HCT116 (cell line): ENCODE data around the gene SH3GL3. TPM values are rescaled to one million over a fixed set of nuclear protein-coding genes. Genes with fewer than 3 reads are reported as not detected.

Experiments used
- ATAC-seq: fragments of 200-7000 bp; cut with Tn5 transposase; 2 replicates; pipeline ENCODE4 v1.9.1; 2020; ENCODE audit warnings: mild to moderate bottlenecking, moderate library complexity
- BruUV-seq: library from RNA; stranded (reverse); fragments of 400-500 nt; replicated peaks from 2 replicates; lab custom pipeline; 2021; lab: Mats Ljungman, UMichigan
- CTCF ChIA-PET: fragments of 300-600 bp; sonication (Branson Sonifier 250); formaldehyde crosslinking; loops from one replicate; lab custom pipeline; 2021; ENCODE audit warnings: antibody characterized with exemption; lab: Charles Lee
- POLR2A ChIA-PET: fragments of 300-600, 350-600 bp; sonication (Branson Sonifier 250); formaldehyde crosslinking; loops from one replicate; lab custom pipeline; 2021; ENCODE audit warnings: antibody characterized with exemption; lab: Charles Lee
- RAD21 ChIA-PET, 2 experiments: fragments of 300-600 bp; sonication (Branson Sonifier 250); formaldehyde crosslinking; loops; one replicate each; lab custom pipeline; 2023; ENCODE audit warnings: low total read pairs in 2 of 2; ENCODE audit not compliant: uncharacterized antibody in 2 of 2, unreplicated experiment in 2 of 2, low non-redundant PET in 1 of 2; lab: Charles Lee
- DNase-seq: peaks from one replicate; pipeline ENCODE4 v3.0.0-alpha.2; 2010; ENCODE audit warnings: low read depth, low spot score
- H2AFZ ChIP-seq: fragments of 200-600 bp; shearing (Covaris generic), sonication (generic); 2 replicates; pipeline ENCODE4 v1.6.1; 2017; ENCODE audit warnings: low read depth, mixed run types, mixed read lengths, antibody characterized with exemption, low read length; ENCODE audit not compliant: poor library complexity, severe bottlenecking
- H3K27ac ChIP-seq: 2 replicates; pipeline ENCODE4 v1.5.1; 2012; ENCODE audit warnings: low read depth, low read length
- H3K27me3 ChIP-seq: fragments of 200-600 bp; sonication (generic); 2 replicates; pipeline ENCODE4 v1.6.1; 2016; ENCODE audit warnings: mixed run types, low read length, mixed read lengths; ENCODE audit not compliant: insufficient read depth
- H3K36me3 ChIP-seq, 2 experiments: fragments of 200-500 bp in 1 of 2; fragments of 200-600 bp in 1 of 2; sonication (Bioruptor generic) in 1 of 2; sonication (generic) in 1 of 2; 2 replicates each; pipeline versions ENCODE4 v1.5.1 to v1.6.1; 2014 to 2016; ENCODE audit warnings: low read length in 2 of 2, inconsistent platforms in 1 of 2, mixed read lengths in 1 of 2, mixed run types in 1 of 2; ENCODE audit not compliant: insufficient read depth in 2 of 2, control insufficient read depth in 1 of 2
- H3K4me1 ChIP-seq, 2 experiments: fragments of 200-600 bp in 1 of 2; sonication (generic) in 1 of 2; 2 replicates each; pipeline versions ENCODE4 v1.5.1 to v1.6.1; 2012 to 2017; ENCODE audit warnings: low read length in 2 of 2, inconsistent platforms in 1 of 2, mild to moderate bottlenecking in 1 of 2, mixed read lengths in 1 of 2, mixed run types in 1 of 2, moderate library complexity in 1 of 2; ENCODE audit not compliant: insufficient read depth in 2 of 2, control insufficient read depth in 1 of 2
- H3K4me2 ChIP-seq: fragments of 200-600 bp; sonication (generic); 2 replicates; pipeline ENCODE4 v1.6.1; 2017; ENCODE audit warnings: mixed run types, low read length, mixed read lengths
- H3K4me3 ChIP-seq, 2 experiments: fragments of 200-600 bp in 1 of 2; sonication (generic) in 1 of 2; replicated peaks in 1 of 2; 2 replicates each; pipeline ENCODE4 v1.5.1; 2011 to 2016; ENCODE audit warnings: low read length in 2 of 2, control low read depth in 1 of 2, low read depth in 1 of 2, mild to moderate bottlenecking in 1 of 2, mixed read lengths in 1 of 2, mixed run types in 1 of 2
- H3K79me2 ChIP-seq: fragments of 200-600 bp; sonication (generic); 2 replicates; pipeline ENCODE4 v1.6.1; 2017; ENCODE audit warnings: mild to moderate bottlenecking, mixed run types, low read length, moderate library complexity, mixed read lengths; ENCODE audit not compliant: insufficient read depth
- H3K9ac ChIP-seq: fragments of 200-600 bp; sonication (generic); 2 replicates; pipeline ENCODE4 v1.6.1; 2016; ENCODE audit warnings: low read length, mixed read lengths
- H3K9me2 ChIP-seq: fragments of 200-600 bp; sonication (generic), shearing (Covaris generic); 2 replicates; pipeline ENCODE4 v1.6.1; 2017; ENCODE audit warnings: mixed run types, mild to moderate bottlenecking, moderate library complexity; ENCODE audit not compliant: insufficient read depth
- H3K9me3 ChIP-seq, 2 experiments: fragments of 200-500 bp in 1 of 2; fragments of 200-600 bp in 1 of 2; sonication (Bioruptor generic) in 1 of 2; sonication (generic) in 1 of 2; 2 replicates each; pipeline ENCODE4 v1.6.1; 2014 to 2017; ENCODE audit warnings: low read length in 2 of 2, mixed read lengths in 2 of 2, inconsistent platforms in 1 of 2, low read depth in 1 of 2, mild to moderate bottlenecking in 1 of 2, mixed run types in 1 of 2, moderate library complexity in 1 of 2; ENCODE audit not compliant: control insufficient read depth in 1 of 2, insufficient read depth in 1 of 2
- H4K20me1 ChIP-seq: fragments of 200-600 bp; sonication (generic), shearing (Covaris generic); 2 replicates; pipeline ENCODE4 v1.6.1; 2017; ENCODE audit warnings: mixed run types, mild to moderate bottlenecking, moderate library complexity; ENCODE audit not compliant: insufficient read depth
- CBX3 ChIP-seq: IDR thresholded peaks from 2 replicates; pipeline ENCODE4 v1.6.1; 2012; ENCODE audit warnings: low read depth
- EZH2phosphoT487 ChIP-seq: fragments of 200-600 bp; IDR thresholded peaks from 2 replicates; pipeline ENCODE4 v1.6.1; 2018; ENCODE audit warnings: antibody characterized with exemption, borderline replicate concordance
- FOSL1 ChIP-seq: IDR thresholded peaks from 2 replicates; pipeline ENCODE4 v1.6.1; 2012; ENCODE audit warnings: low read depth
- JUND ChIP-seq: IDR thresholded peaks from 2 replicates; pipeline ENCODE4 v1.6.1; 2012
- POLR2AphosphoS5 ChIP-seq: IDR thresholded peaks from 2 replicates; pipeline ENCODE4 v1.6.1; 2011; ENCODE audit warnings: mild to moderate bottlenecking, low read depth, low read length, moderate library complexity
- RAD21 ChIP-seq: IDR thresholded peaks from 2 replicates; pipeline ENCODE4 v1.6.1; 2012; ENCODE audit warnings: low read depth, mild to moderate bottlenecking
- SIN3A ChIP-seq: IDR thresholded peaks from 2 replicates; pipeline ENCODE4 v1.6.1; 2012; ENCODE audit warnings: low read depth
- SP1 ChIP-seq: IDR thresholded peaks from 2 replicates; pipeline ENCODE4 v1.6.1; 2012; ENCODE audit warnings: low read depth
- TCF7L2 ChIP-seq: IDR thresholded peaks from 2 replicates; pipeline ENCODE4 v1.7.0; 2011; ENCODE audit warnings: borderline replicate concordance, inconsistent platforms; ENCODE audit not compliant: insufficient read depth, insufficient read length; ENCODE audit errors: extremely low read depth
- YY1 ChIP-seq: IDR thresholded peaks from 2 replicates; pipeline ENCODE4 v1.6.1; 2011; ENCODE audit warnings: low read length, low read depth, moderate library complexity, mild to moderate bottlenecking; ENCODE audit not compliant: insufficient replicate concordance; ENCODE audit errors: extremely low read depth
- ZNF274 ChIP-seq: fragments of 200-500 bp; sonication (Bioruptor generic); IDR thresholded peaks from 2 replicates; pipeline ENCODE4 v1.6.1; 2014; ENCODE audit warnings: mild to moderate bottlenecking, low read depth, low read length, inconsistent platforms
- intact Hi-C: fragments of 100-400 bp; cut with micrococcal nuclease; formaldehyde crosslinking; loops from 2 replicates; pipeline ENCODE4 v1.10.0; 2022
- total RNA-seq: library from RNA; stranded (reverse); gene quantifications from one replicate; pipeline ENCODE4 v1.2.1, GENCODE V29; 2021; ENCODE audit not compliant: unreplicated experiment
- TF ChIP-seq, protein P1 (sequence below), 3 experiments: fragments of 200-600 bp in 1 of 3; sonication (generic) in 1 of 3; IDR thresholded peaks in 2 of 3; conservative IDR thresholded peaks in 1 of 3; 2 replicates each; pipeline ENCODE4 v1.5.1; 2012 to 2017; ENCODE audit warnings: low read depth in 2 of 3, low read length in 2 of 3, antibody characterized with exemption in 1 of 3, borderline replicate concordance in 1 of 3, control low read depth in 1 of 3, mild to moderate bottlenecking in 1 of 3, mixed read lengths in 1 of 3, mixed run types in 1 of 3, moderate library complexity in 1 of 3; ENCODE audit not compliant: insufficient read depth in 1 of 3
- TF ChIP-seq, protein P2 (sequence below): IDR thresholded peaks from 2 replicates; pipeline ENCODE4 v1.6.1; 2012; ENCODE audit warnings: low read depth
- TF ChIP-seq, protein P3 (sequence below): IDR thresholded peaks from 2 replicates; pipeline ENCODE4 v1.6.1; 2011; ENCODE audit warnings: mild to moderate bottlenecking, low read length, moderate library complexity; ENCODE audit not compliant: insufficient replicate concordance; ENCODE audit errors: extremely low read depth

SH3GL3 gene
- total RNA-seq, 1 experiment from 2014 or later, result 1.3 TPM

DNA sequence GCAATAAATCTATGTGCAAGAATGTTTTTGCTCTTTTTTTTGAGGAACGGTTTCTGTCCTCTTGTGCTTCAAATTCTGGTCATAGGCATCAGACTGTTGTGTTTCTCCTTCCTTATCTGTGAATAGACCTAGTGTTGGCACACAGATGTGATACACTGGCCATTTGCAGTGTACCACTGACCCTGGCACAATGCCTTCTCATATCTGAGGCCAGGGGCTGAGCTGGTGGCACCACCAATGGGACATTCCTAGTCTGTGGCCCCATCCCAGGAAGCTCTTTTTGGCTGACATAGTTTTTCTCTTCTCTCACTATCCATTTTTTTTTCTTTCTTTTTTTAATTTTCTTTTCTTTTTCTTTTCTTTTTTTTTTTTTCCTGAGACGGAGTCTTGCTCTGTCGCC is 40.4 kb downstream of the SH3GL3 start:
- H3K27ac ChIP-seq, result no peak overlapping the region
- H3K9me3 ChIP-seq, result no peaks in the 10 kb centered on the region
- no peak overlapping the region for H3K4me2 ChIP-seq
- intact Hi-C loops, result no loop called here
- H3K4me1 ChIP-seq, result no peaks in the 10 kb centered on the region
- no peaks in the 10 kb centered on the region for H3K9me2 ChIP-seq
- no peaks in the 10 kb centered on the region for H3K36me3 ChIP-seq
- no peak overlapping the region for H3K9ac ChIP-seq
- H3K27me3 ChIP-seq, result peaks cover 4% of the 10 kb centered on the region; the same call in 1 of the 2 replicates
- H4K20me1 ChIP-seq, result no peaks in the 10 kb centered on the region
- CTCF ChIA-PET, result no interaction called here
- no TSS peak for BruUV-seq
- POLR2A ChIA-PET, result no interaction called here
- DNase-seq (no peak), ATAC-seq (no peak)
- H3K79me2 ChIP-seq, result no peaks in the 10 kb centered on the region
- RAD21 ChIA-PET, result no interaction called here
- TF ChIP-seq CBX3 (no peak), JUND (no peak), YY1 (no peak), SIN3A (no peak), ZNF274 (no peak), EZH2phosphoT487 (no peak), SP1 (no peak), FOSL1 (no peak), TCF7L2 (no peak), RAD21 (no peak), POLR2AphosphoS5 (no peak)
- TF ChIP-seq, protein P1, sequence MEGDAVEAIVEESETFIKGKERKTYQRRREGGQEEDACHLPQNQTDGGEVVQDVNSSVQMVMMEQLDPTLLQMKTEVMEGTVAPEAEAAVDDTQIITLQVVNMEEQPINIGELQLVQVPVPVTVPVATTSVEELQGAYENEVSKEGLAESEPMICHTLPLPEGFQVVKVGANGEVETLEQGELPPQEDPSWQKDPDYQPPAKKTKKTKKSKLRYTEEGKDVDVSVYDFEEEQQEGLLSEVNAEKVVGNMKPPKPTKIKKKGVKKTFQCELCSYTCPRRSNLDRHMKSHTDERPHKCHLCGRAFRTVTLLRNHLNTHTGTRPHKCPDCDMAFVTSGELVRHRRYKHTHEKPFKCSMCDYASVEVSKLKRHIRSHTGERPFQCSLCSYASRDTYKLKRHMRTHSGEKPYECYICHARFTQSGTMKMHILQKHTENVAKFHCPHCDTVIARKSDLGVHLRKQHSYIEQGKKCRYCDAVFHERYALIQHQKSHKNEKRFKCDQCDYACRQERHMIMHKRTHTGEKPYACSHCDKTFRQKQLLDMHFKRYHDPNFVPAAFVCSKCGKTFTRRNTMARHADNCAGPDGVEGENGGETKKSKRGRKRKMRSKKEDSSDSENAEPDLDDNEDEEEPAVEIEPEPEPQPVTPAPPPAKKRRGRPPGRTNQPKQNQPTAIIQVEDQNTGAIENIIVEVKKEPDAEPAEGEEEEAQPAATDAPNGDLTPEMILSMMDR (IDR thresholded peaks at IDR 0.05 in 2 of 3, conservative IDR thresholded peaks at IDR 0.05 in 1 of 3; ENCODE audit: borderline replicate concordance in 1 of 3, insufficient read depth in 1 of 3, low read depth in 2 of 3, low read length in 2 of 3), result no peak
- TF ChIP-seq, protein P2, sequence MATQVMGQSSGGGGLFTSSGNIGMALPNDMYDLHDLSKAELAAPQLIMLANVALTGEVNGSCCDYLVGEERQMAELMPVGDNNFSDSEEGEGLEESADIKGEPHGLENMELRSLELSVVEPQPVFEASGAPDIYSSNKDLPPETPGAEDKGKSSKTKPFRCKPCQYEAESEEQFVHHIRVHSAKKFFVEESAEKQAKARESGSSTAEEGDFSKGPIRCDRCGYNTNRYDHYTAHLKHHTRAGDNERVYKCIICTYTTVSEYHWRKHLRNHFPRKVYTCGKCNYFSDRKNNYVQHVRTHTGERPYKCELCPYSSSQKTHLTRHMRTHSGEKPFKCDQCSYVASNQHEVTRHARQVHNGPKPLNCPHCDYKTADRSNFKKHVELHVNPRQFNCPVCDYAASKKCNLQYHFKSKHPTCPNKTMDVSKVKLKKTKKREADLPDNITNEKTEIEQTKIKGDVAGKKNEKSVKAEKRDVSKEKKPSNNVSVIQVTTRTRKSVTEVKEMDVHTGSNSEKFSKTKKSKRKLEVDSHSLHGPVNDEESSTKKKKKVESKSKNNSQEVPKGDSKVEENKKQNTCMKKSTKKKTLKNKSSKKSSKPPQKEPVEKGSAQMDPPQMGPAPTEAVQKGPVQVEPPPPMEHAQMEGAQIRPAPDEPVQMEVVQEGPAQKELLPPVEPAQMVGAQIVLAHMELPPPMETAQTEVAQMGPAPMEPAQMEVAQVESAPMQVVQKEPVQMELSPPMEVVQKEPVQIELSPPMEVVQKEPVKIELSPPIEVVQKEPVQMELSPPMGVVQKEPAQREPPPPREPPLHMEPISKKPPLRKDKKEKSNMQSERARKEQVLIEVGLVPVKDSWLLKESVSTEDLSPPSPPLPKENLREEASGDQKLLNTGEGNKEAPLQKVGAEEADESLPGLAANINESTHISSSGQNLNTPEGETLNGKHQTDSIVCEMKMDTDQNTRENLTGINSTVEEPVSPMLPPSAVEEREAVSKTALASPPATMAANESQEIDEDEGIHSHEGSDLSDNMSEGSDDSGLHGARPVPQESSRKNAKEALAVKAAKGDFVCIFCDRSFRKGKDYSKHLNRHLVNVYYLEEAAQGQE, result no peak
- TF ChIP-seq, protein P3, sequence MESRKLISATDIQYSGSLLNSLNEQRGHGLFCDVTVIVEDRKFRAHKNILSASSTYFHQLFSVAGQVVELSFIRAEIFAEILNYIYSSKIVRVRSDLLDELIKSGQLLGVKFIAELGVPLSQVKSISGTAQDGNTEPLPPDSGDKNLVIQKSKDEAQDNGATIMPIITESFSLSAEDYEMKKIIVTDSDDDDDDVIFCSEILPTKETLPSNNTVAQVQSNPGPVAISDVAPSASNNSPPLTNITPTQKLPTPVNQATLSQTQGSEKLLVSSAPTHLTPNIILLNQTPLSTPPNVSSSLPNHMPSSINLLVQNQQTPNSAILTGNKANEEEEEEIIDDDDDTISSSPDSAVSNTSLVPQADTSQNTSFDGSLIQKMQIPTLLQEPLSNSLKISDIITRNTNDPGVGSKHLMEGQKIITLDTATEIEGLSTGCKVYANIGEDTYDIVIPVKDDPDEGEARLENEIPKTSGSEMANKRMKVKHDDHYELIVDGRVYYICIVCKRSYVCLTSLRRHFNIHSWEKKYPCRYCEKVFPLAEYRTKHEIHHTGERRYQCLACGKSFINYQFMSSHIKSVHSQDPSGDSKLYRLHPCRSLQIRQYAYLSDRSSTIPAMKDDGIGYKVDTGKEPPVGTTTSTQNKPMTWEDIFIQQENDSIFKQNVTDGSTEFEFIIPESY, result no peak
- TF ChIP-seq, all 23 proteins: peak for 0
- H3K4me3 ChIP-seq, result no peak overlapping the region
- no peak overlapping the region for H2AFZ ChIP-seq
